CD14-positive monocyte (primary cell): Measurements from ENCODE around the gene MOB1A. TPM values are rescaled to one million over a fixed set of nuclear protein-coding genes. Genes with fewer than 3 reads are reported as not detected.
"Not testable (repeated sequence)": the region's sequence is repeated elsewhere in the genome, so short reads cannot be mapped to it uniquely, and the experiment has no call there.

Experiments
- DNase-seq, 3 donors: peaks; one replicate each; pipeline ENCODE4 v3.0.0-alpha.2; 2011 to 2022
- H2AFZ ChIP-seq: 2 replicates; pipeline ENCODE4 v1.6.0; 2012; ENCODE audit warnings: mild to moderate bottlenecking, low read depth, low read length, inconsistent platforms; ENCODE audit not compliant: insufficient read depth, poor library complexity, severe bottlenecking
- H3K27ac ChIP-seq, 2 donors: 1 replicate in 1 of 2; 2 replicates in 1 of 2; pipeline ENCODE4 v1.5.1; 2012 to 2013; ENCODE audit warnings: low read length in 2 of 2, control low read depth in 1 of 2, inconsistent platforms in 1 of 2, low read depth in 1 of 2, mild to moderate bottlenecking in 1 of 2
- H3K27me3 ChIP-seq, 2 donors: one replicate each; pipeline versions ENCODE4 v1.6.0 to v1.6.1; 2011 to 2013; ENCODE audit warnings: low read length in 2 of 2; ENCODE audit not compliant: control insufficient read depth in 2 of 2, insufficient read depth in 2 of 2
- H3K36me3 ChIP-seq, 2 donors: replicated peaks in 1 of 2; 1 replicate in 1 of 2; 2 replicates in 1 of 2; pipeline versions ENCODE4 v1.5.1 to v1.6.1; 2012 to 2013; ENCODE audit warnings: low read length in 2 of 2, control low read depth in 1 of 2, inconsistent platforms in 1 of 2, mild to moderate bottlenecking in 1 of 2; ENCODE audit not compliant: insufficient read depth in 2 of 2, control insufficient read depth in 1 of 2
- H3K4me1 ChIP-seq, 2 donors: 1 replicate in 1 of 2; 2 replicates in 1 of 2; pipeline versions ENCODE4 v1.5.1 to v1.6.1; 2012 to 2013; ENCODE audit warnings: low read length in 2 of 2, control low read depth in 1 of 2, inconsistent platforms in 1 of 2, mild to moderate bottlenecking in 1 of 2, moderate library complexity in 1 of 2; ENCODE audit not compliant: insufficient read depth in 2 of 2, control insufficient read depth in 1 of 2
- H3K4me2 ChIP-seq: replicated peaks from 2 replicates; pipeline ENCODE3; 2012; ENCODE audit warnings: low read length, moderate library complexity, mild to moderate bottlenecking; ENCODE audit not compliant: poor library complexity, severe bottlenecking; ENCODE audit errors: extremely low read depth
- H3K4me3 ChIP-seq, 3 experiments: fragments of 200-600 bp in 1 of 3; sonication (generic) in 1 of 3; replicated peaks in 1 of 3; 1 replicate in 2 of 3; 2 replicates in 1 of 3; pipeline ENCODE4 v1.5.1; 2011 to 2013; ENCODE audit warnings: low read length in 3 of 3, mild to moderate bottlenecking in 3 of 3, control low read depth in 2 of 3, low read depth in 2 of 3, inconsistent platforms in 1 of 3, moderate library complexity in 1 of 3
- H3K79me2 ChIP-seq: 2 replicates; pipeline ENCODE4 v1.6.0; 2012; ENCODE audit warnings: mild to moderate bottlenecking, control low read depth, inconsistent platforms, low read length, moderate library complexity; ENCODE audit not compliant: insufficient read depth
- H3K9ac ChIP-seq: 2 replicates; pipeline ENCODE4 v1.6.0; 2017; ENCODE audit warnings: low read length, mild to moderate bottlenecking; ENCODE audit not compliant: insufficient read depth, poor library complexity, severe bottlenecking
- H3K9me3 ChIP-seq, 2 donors: replicated peaks in 1 of 2; 1 replicate in 1 of 2; 2 replicates in 1 of 2; pipeline versions ENCODE4 v1.5.1 to v1.6.1; 2012 to 2013; ENCODE audit warnings: low read length in 2 of 2, control low read depth in 1 of 2; ENCODE audit not compliant: control insufficient read depth in 1 of 2, insufficient read depth in 1 of 2
- H4K20me1 ChIP-seq: 2 replicates; pipeline ENCODE4 v1.6.0; 2012; ENCODE audit warnings: mild to moderate bottlenecking, low read length, control low read depth, moderate library complexity; ENCODE audit not compliant: insufficient read depth
- H3K27ac Mint-ChIP-seq, 7 donors: one replicate each; pipeline ENCODE4 v1.8.0; 2020; ENCODE audit warnings: mild to moderate bottlenecking in 7 of 7, mixed read lengths in 7 of 7, moderate library complexity in 6 of 7, inconsistent platforms in 2 of 7
- H3K27me3 Mint-ChIP-seq, 3 donors: one replicate each; pipeline ENCODE4 v1.8.0; 2021 to 2022; ENCODE audit warnings: low read depth in 3 of 3, mild to moderate bottlenecking in 3 of 3, mixed read lengths in 3 of 3, moderate library complexity in 3 of 3, inconsistent platforms in 1 of 3
- H3K36me3 Mint-ChIP-seq, 2 donors: one replicate each; pipeline ENCODE4 v1.8.0; 2020; ENCODE audit warnings: mixed read lengths in 2 of 2, inconsistent platforms in 1 of 2, mild to moderate bottlenecking in 1 of 2
- H3K4me1 Mint-ChIP-seq: one replicate; pipeline ENCODE4 v1.8.0; 2020; ENCODE audit warnings: mild to moderate bottlenecking, mixed read lengths
- H3K4me3 Mint-ChIP-seq, 2 donors: one replicate each; pipeline ENCODE4 v1.8.0; 2020; ENCODE audit warnings: mild to moderate bottlenecking in 2 of 2, mixed read lengths in 2 of 2, moderate library complexity in 1 of 2
- H3K9me3 Mint-ChIP-seq, 7 donors: one replicate each; pipeline ENCODE4 v1.8.0; 2020 to 2022; ENCODE audit warnings: mixed read lengths in 7 of 7, mild to moderate bottlenecking in 6 of 7, moderate library complexity in 6 of 7, inconsistent platforms in 2 of 7
- WGBS: methylation state at CpG from one replicate; pipeline ENCODE4 v1.1.5; 2013; ENCODE audit warnings: missing lambda C conversion rate; ENCODE audit not compliant: insufficient coverage; 5-methylcytosine and 5-hydroxymethylcytosine counted together
- intact Hi-C, 2 donors: fragments of 100-400 bp; cut with micrococcal nuclease; formaldehyde crosslinking; loops; one replicate each; pipeline versions ENCODE4 v1.15.0 to v1.15.1; 2023
- polyA plus RNA-seq, 3 donors: library from polyadenylated mRNA; depleted of rRNA in 1 of 3; unstranded in 2 of 3; stranded (reverse) in 1 of 3; fragments of 300-500 nt in 2 of 3; fragments of >200 nt in 1 of 3; fragmentation: Illumina TruSeq in 2 of 3; gene quantifications; 1 replicate in 2 of 3; 2 replicates in 1 of 3; pipeline ENCODE4 v1.2.3, GENCODE V29; 2012 to 2021
- TF ChIP-seq, protein P1 (sequence below): fragments of 200-600 bp; IDR thresholded peaks from one replicate; pipeline ENCODE4 v1.8.0; 2022; ENCODE audit warnings: antibody characterized with exemption, mild to moderate bottlenecking

MOB1A gene
- polyA plus RNA-seq, 3 donors = 55.0 to 367 (median 285) TPM

- Histone ChIP-seq H3K9ac (no peak overlapping the region), H3K27me3 (no peaks in the 10 kb centered on the region), H3K36me3 (peaks cover 29 to 62% of the 10 kb centered on the region in 2 donors), H4K20me1 (no peaks in the 10 kb centered on the region), H3K4me1 (peaks cover 9 to 10% of the 10 kb centered on the region in 2 donors), H3K79me2 (no peaks in the 10 kb centered on the region), H3K27ac (peak overlapping the region in 1 of 2 donors; percentile 41), H3K4me2 (no peak overlapping the region), H2AFZ (no peak overlapping the region), H3K4me3 (no peak overlapping the region), H3K9me3 (no peaks in the 10 kb centered on the region)
- DNase-seq = no peak
- H3K36me3 Mint-ChIP-seq = peaks cover 43 to 59% of the 10 kb centered on the region in 2 donors
- H3K4me1 Mint-ChIP-seq = peaks cover 25% of the 10 kb centered on the region
- intact Hi-C loops = loop anchor here in 1 of 2 donors (10.0 kb wide), 1 partner anchor 75 kb away; the partner anchor contains the start of gene BOLA3
- 100% methylated on average over 3 of the region's 5 CpGs for WGBS
- no peaks in the 10 kb centered on the region for H3K27me3 Mint-ChIP-seq
- H3K4me3 Mint-ChIP-seq = no peak overlapping the region
- H3K9me3 Mint-ChIP-seq = no peaks in the 10 kb centered on the region
- TF ChIP-seq, protein P1, sequence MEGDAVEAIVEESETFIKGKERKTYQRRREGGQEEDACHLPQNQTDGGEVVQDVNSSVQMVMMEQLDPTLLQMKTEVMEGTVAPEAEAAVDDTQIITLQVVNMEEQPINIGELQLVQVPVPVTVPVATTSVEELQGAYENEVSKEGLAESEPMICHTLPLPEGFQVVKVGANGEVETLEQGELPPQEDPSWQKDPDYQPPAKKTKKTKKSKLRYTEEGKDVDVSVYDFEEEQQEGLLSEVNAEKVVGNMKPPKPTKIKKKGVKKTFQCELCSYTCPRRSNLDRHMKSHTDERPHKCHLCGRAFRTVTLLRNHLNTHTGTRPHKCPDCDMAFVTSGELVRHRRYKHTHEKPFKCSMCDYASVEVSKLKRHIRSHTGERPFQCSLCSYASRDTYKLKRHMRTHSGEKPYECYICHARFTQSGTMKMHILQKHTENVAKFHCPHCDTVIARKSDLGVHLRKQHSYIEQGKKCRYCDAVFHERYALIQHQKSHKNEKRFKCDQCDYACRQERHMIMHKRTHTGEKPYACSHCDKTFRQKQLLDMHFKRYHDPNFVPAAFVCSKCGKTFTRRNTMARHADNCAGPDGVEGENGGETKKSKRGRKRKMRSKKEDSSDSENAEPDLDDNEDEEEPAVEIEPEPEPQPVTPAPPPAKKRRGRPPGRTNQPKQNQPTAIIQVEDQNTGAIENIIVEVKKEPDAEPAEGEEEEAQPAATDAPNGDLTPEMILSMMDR = no peak
- no peak overlapping the region for H3K27ac Mint-ChIP-seq
These were observed 41.3 kb upstream of the MOB1A start for GRCh38 chr2:74219846-74220486.

DNA sequence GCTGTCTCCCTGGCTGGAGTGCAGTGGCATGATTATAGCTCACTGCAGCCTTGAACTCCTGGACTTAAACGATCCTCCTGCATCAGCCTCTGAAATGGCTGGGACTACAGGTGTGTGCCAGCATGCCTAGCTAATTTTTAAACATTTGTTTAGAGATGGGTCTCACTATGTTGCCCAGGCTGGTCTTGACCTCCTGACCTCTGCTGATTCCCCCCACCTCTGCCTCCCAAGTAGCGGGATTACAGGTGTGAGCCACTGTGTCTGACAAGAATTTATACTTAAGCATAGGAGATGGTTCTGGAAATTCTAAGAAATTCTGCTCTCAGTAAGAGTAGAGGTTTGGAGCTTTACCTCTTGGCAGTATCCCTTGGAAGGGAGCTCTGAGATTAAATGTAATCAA is 38.0 kb upstream of the MOB1A start:
- H2AFZ ChIP-seq = no peak overlapping the region
- Mint-ChIP-seq H3K9me3 (no peaks in the 10 kb centered on the region), H3K4me1 (no peaks in the 10 kb centered on the region), H3K36me3 (peaks cover 61 to 91% of the 10 kb centered on the region in 2 donors), H3K27ac (no peak overlapping the region), H3K27me3 (no peaks in the 10 kb centered on the region), H3K4me3 (no peak overlapping the region)
- H3K4me2 ChIP-seq = no peak overlapping the region
- no peak for DNase-seq
- intact Hi-C loops = loop anchor here in 1 of 2 donors (10.0 kb wide), 1 partner anchor 72 kb away; the partner anchor contains the start of gene BOLA3
- TF ChIP-seq, protein P1 = no peak
- no peaks in the 10 kb centered on the region for H3K27me3 ChIP-seq
- H4K20me1 ChIP-seq = no peaks in the 10 kb centered on the region
- H3K79me2 ChIP-seq = no peaks in the 10 kb centered on the region
- H3K9ac ChIP-seq = no peak overlapping the region
- no peaks in the 10 kb centered on the region for H3K9me3 ChIP-seq
- WGBS = 100% methylated on average over 1 of the region's 2 CpGs
- H3K4me1 ChIP-seq = no peaks in the 10 kb centered on the region
- H3K4me3 ChIP-seq = no peak overlapping the region
- H3K36me3 ChIP-seq = peaks cover 59 to 91% of the 10 kb centered on the region in 2 donors
- no peak overlapping the region for H3K27ac ChIP-seq

GRCh38 chr2:74215771-74216170 is 37.1 kb upstream of the MOB1A start:
- DNase-seq, H3K4me3 Mint-ChIP-seq, H3K27ac Mint-ChIP-seq, H3K9ac ChIP-seq, H3K4me3 ChIP-seq, H3K27me3 Mint-ChIP-seq, H2AFZ ChIP-seq, H3K9me3 Mint-ChIP-seq, H3K4me1 ChIP-seq, H3K4me2 ChIP-seq, H4K20me1 ChIP-seq, H3K4me1 Mint-ChIP-seq, H3K9me3 ChIP-seq, H3K27me3 ChIP-seq, H3K27ac ChIP-seq, H3K79me2 ChIP-seq: not testable (repeated sequence)
- peaks cover 60 to 90% of the 10 kb centered on the region in 2 donors for H3K36me3 Mint-ChIP-seq
- intact Hi-C loops = loop anchor here in 1 of 2 donors (10.0 kb wide), 1 partner anchor 71 kb away; the partner anchor contains the start of gene BOLA3
- peaks cover 64 to 93% of the 10 kb centered on the region in 2 donors for H3K36me3 ChIP-seq
- WGBS = 100% methylated on average over 3 of the region's 6 CpGs
